NCI-H748 (cell line): ENCODE data around the gene LRRC15.
A peak's percentile ranks its signal among the peaks of the same experiment; 100 is the strongest.

Experiments
- DNase-seq: peaks from one replicate; lab custom pipeline; 2025; ENCODE audit not compliant: unreplicated experiment; lab: John Stamatoyannopoulos, UW

Gene LRRC15

DNA sequence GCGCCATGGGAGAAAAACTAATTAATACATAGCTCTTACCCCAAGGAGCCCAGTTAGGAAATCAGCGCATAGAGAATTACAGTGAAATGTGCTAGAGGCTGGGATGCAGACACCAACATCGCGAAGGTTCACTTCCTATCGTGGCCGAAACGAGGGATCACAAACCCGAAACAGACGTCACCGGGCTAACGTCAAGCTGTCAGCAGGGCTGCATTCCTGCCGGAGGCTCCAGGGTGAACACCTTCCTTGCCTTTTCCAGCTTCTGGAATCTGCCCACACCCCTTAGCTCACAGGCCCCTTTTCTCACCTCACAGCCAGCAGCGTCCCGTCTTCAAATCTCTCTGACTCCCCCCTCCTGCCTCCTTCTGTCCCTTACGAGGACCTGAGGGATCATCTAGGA is 16.5 kb upstream of the LRRC15 start:
- DNase-seq: no peak

GRCh38 chr3:194384569-194385001 is 15.0 kb upstream of the LRRC15 start:
- no peak for DNase-seq

DNA sequence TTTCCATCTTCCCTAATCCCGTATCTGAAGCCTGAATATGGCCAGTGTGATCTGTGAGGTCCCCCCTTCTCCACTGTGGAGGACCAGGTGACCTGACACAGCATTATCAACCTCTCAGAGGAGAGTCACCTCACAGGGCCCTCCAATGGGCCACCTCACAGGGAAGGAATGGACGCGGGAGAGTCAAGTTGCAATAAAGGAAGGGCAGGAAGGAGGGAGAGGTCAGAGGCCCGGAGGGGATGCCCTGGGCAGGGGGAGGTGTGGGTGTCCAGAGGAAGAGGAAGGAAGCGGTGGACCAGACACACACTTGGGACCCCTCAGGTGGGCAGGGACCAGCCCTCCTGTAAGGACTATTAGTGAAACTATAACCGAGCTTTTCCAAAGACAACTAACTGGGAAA is 14.6 kb upstream of the LRRC15 start:
- no peak for DNase-seq

GRCh38 chr3:194383276-194383940 is 13.9 kb upstream of the LRRC15 start:
- DNase-seq: no peak

DNA sequence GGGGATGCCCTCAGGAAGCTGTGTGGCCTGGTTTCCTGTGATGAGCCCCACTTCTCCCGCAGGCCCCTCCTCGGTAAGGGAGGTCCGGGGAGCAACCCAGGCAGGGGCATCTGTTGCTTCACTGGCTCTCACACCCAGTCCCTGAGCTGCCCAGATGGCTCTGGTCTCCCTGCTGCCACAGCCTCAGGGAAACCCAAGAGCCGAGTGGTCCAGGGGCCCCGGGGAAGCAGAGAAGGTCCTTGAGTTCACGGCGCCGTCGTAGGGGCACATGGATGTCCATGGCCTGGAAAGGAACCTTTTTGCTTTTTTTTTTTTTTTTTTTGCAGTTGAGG is 13.3 kb upstream of the LRRC15 start:
- DNase-seq: no peak

DNA sequence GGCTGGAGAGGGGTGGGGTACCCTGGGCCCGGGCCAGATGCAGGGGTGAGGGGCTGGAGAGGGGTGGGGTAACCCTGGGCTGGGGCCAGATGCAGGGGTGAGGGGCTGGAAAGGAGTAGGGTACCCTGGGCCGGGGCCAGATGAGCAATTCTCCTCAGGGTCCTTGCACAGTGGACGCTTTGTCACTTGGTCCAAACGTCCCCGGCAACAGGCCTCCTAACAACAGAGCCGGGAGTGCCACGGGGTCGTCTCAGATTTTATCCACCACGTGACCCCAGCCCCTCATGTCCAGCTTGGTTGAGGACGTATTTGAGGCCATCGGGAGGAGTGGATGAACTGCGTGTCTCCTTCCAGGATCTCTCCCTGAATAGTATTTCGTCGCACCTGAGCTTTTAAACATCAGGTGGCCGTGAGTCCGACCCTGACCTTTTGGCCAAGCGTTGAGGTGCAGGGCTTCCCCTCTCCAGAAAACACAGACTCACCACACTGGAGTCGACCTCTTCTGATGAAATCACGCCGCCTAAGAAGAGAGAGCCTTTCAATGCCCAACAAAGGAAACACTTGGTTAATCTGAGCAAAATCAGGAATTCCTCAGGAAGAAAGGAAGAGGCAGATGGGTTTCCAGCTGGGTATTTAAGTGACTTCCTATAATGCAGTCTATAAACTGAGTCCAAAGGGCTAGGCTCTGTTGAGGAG is 12.8 kb upstream of the LRRC15 start:
- no peak for DNase-seq

- no peak for DNase-seq
Measured at GRCh38 chr3:194381460-194381875, 11.9 kb upstream of the LRRC15 start.

- peak; percentile 10 for DNase-seq
Measured at GRCh38 chr3:194380326-194380725, 10.8 kb upstream of the LRRC15 start.

DNA sequence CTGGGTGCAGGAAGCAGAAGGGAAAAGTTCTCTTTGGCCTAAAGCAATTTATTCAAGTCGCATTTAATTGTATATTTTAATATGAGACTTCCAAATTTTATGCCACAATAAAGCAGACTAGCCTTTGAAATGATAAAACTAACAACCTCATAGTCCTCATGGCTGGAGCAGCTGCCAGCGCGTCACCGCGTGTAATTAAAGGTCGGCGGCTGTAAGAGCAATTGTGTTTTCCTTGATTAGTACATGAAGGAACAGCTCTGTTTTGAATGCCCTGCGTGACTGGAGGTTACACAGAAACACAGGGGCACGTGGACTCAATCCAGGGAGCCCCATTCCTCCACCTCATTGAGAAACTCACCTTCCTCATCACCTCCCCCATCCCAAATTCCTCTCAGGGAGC is 10.1 kb upstream of the LRRC15 start:
- DNase-seq: peak; percentile 58

DNA sequence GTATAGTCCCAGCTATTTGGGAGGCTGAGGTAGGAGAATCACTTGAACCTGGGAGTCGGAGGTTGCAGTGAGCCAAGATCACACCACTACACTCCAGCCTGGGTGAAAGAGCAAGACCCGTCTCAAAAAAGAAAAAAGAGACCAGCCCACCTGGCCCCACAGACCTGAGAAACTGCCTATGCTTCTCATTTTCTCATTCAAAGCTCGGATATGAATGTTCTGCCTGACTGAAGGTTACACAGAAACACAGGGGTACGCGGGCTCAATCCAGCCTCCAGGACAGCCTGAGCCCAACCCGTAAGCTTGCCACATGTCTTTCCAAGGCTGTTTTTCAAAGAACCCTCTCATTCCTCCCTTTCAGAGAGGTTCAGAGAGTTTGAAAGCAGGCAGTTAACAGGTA is 9.7 kb upstream of the LRRC15 start:
- DNase-seq: no peak

GRCh38 chr3:194377708-194378107 is 8.2 kb upstream of the LRRC15 start:
- no peak for DNase-seq

DNA sequence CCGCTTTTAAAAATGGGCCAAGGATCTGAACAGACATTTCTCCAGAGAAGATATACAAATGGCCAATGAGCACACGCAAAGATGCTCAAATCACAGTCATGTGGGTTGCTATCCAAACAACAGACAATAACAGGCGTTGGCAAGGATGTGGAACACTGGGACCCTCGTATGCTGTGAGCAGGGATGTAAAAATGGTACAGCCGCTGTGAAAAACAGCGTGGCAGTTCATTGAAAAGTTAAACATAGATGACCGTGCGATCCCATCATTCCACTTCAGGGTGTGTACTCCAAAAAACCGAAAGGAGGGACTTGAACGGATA is 6.7 kb upstream of the LRRC15 start:
- DNase-seq: peak; percentile 3

DNA sequence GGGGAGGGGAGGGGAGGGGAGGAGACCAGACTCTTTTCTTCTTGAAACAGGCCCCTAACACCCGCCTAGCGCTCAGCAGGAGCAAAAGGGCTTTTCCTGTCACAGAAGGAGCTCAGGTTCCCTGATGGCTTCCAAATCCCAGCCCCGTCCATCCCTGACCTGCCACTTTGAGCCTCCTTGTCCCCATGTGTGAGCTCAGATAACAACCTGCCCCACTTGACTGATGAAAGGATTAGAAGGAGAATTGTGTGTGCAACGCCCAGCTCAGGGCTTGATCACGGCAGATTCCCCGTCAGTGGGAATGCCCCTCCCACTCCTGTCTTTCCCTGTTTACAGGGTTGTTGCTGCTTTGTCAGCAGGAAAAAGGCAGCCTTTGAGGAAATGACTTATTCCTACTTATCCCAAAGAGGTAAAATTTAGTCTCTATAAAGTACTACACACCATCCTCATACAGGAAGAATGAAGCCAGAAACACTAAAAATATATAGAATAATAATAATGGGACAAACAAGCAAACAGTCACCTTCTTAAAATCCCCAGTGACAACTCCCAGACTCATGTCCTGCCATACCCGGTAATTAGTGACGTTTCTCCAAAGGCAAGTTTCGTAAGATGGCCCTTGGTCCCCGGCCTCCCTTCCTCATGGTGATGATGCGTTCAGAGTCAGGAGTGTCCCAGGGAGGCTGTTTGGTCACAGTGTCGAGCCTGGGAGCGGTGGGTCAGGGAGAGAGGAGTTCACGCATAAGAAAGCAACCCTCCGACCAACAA is 6.1 kb upstream of the LRRC15 start:
- DNase-seq: peak; percentile 53

- no peak for DNase-seq
Measured at GRCh38 chr3:194374935-194375334, 5.4 kb upstream of the LRRC15 start.

DNA sequence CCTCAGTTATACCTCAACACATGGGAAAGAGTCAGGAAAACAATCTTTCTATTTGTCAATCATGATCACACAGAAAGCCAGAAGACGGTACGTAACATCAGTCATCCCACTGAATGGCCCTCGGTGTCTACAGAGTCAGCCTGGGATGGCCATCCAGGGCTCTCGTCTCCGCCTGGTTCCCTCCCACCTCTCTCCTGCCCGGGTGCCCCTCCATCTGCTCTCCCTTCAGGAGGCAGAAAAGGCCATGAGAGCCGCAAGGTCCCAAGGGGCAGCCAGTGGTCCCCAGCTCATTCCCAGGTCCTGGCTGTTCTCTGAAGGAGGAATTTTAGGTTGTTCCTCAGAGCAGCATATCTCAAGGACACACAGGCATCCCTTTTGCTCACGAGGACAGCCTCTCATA is 4.4 kb upstream of the LRRC15 start:
- DNase-seq: no peak

- DNase-seq: no peak
Measured at GRCh38 chr3:194373028-194373427, 3.5 kb upstream of the LRRC15 start.

- DNase-seq: no peak
Measured at GRCh38 chr3:194370753-194371152, 1.2 kb upstream of the LRRC15 start.

- no peak for DNase-seq
Measured at GRCh38 chr3:194368918-194369317, 625 bp downstream of the LRRC15 start.

- no peak for DNase-seq
Measured at GRCh38 chr3:194367992-194368841, 1.3 kb downstream of the LRRC15 start.

DNA sequence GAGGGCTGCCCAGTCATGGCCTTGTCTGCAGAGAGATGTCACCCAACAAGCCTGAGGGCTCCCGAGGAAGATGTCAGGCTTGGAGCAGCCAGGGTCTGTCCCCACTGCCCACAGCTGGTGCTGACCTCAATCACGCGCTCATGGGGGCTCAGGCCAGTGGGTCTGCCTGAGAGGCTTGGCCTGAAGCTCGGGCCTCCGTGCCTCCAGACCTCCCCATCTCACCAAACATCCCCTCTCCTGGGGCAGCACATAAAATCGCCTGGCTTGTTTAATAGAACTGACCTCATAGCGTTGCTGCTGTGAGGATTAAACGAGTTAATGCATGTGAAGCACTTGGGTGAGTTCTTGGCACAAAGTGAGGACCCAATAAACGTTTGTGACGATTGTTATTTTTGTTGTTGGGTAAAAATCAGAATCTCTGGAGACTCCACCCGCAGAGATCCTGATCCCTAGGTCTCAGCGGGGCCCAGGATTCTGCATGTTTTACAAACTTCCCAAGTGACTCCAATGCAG is 3.5 kb downstream of the LRRC15 start:
- no peak for DNase-seq

DNA sequence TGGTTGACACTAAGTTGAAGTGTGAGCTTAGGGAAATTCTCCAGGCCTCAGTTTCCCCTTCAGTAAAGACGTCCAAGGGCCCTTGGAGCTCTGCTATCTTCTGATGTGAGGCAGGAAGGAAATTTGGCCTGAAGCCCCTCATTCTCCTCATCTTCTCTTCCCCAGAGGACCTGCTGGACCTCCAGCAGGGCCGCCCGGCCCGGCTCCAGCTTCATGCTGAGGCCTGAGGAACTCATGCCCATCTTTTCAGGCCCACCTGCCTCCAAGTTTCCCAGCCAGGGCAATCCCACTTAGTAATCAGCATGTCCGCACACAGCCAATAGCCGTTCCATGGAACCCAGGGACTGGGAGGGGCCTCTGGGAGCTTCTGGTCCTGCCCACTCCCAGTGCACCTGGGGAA is 4.0 kb downstream of the LRRC15 start:
- DNase-seq: no peak
